Endothelial cell (in vitro differentiated cells): ENCODE results near the gene BRAP. TPM values are rescaled to one million over a fixed set of nuclear protein-coding genes. Genes with fewer than 3 reads are reported as not detected.
"Not testable (repeated sequence)": the region's sequence is repeated elsewhere in the genome, so short reads cannot be mapped to it uniquely, and the experiment has no call there.

Source experiments
- DNase-seq: peaks from one replicate; pipeline ENCODE4 v3.0.0; 2021; ENCODE audit warnings: low spot score
- H3K27ac Mint-ChIP-seq: one replicate; pipeline ENCODE4 v1.8.0; 2021; ENCODE audit warnings: mixed read lengths, inconsistent platforms; ENCODE audit not compliant: unreplicated experiment
- H3K27me3 Mint-ChIP-seq: one replicate; pipeline ENCODE4 v1.8.0; 2021; ENCODE audit warnings: mild to moderate bottlenecking, moderate library complexity, mixed read lengths, inconsistent platforms; ENCODE audit not compliant: unreplicated experiment
- H3K36me3 Mint-ChIP-seq: one replicate; pipeline ENCODE4 v1.8.0; 2021; ENCODE audit warnings: mild to moderate bottlenecking, low read depth, mixed read lengths, inconsistent platforms; ENCODE audit not compliant: unreplicated experiment
- H3K4me1 Mint-ChIP-seq: one replicate; pipeline ENCODE4 v1.8.0; 2021; ENCODE audit warnings: mild to moderate bottlenecking, mixed read lengths, inconsistent platforms; ENCODE audit not compliant: unreplicated experiment
- H3K4me3 Mint-ChIP-seq: one replicate; pipeline ENCODE4 v1.8.0; 2021; ENCODE audit warnings: mild to moderate bottlenecking, mixed read lengths, inconsistent platforms; ENCODE audit not compliant: unreplicated experiment
- H3K9me3 Mint-ChIP-seq: one replicate; pipeline ENCODE4 v1.8.0; 2021; ENCODE audit warnings: mixed read lengths, inconsistent platforms; ENCODE audit not compliant: unreplicated experiment
- CTCF ChIP-seq: fragments of 200-600 bp; sonication (generic); IDR thresholded peaks from one replicate; pipeline ENCODE4 v1.5.0; 2021; ENCODE audit warnings: antibody characterized with exemption; ENCODE audit not compliant: unreplicated experiment
- total RNA-seq: library from RNA; stranded (reverse); fragmentation: NEBNext Ultra II Directional; extraction: Animal tissue kit (Norgen Biotek cat#: 25700); gene quantifications from one replicate; pipeline ENCODE4 v1.2.1, GENCODE V29; 2021; ENCODE audit not compliant: unreplicated experiment

Gene BRAP
- total RNA-seq, 1 donor from 2014 or later, result 22.0 TPM

- H3K4me3 Mint-ChIP-seq, result peak overlapping the region; percentile 100
- peaks cover 19% of the 10 kb centered on the region for H3K4me1 Mint-ChIP-seq
- H3K27me3 Mint-ChIP-seq, result peaks cover 12% of the 10 kb centered on the region
- DNase-seq, result peak; percentile 66
- H3K9me3 Mint-ChIP-seq, result no peaks in the 10 kb centered on the region
- H3K27ac Mint-ChIP-seq, result peak overlapping the region; percentile 89
- H3K36me3 Mint-ChIP-seq, result peaks cover 8% of the 10 kb centered on the region
- TF ChIP-seq CTCF, result no peak
Measured at GRCh38 chr12:111597831-111598636, 87.7 kb downstream of the BRAP start.

- peak; percentile 47 for DNase-seq
- Mint-ChIP-seq H3K4me3 (peak overlapping the region; percentile 100), H3K27ac (peak overlapping the region; percentile 89), H3K4me1 (peaks cover 19% of the 10 kb centered on the region), H3K9me3 (no peaks in the 10 kb centered on the region), H3K36me3 (peaks cover 8% of the 10 kb centered on the region), H3K27me3 (peaks cover 12% of the 10 kb centered on the region)
- no peak for TF ChIP-seq CTCF
Measured at GRCh38 chr12:111596985-111597830, 88.5 kb downstream of the BRAP start.

GRCh38 chr12:111595341-111595835, 90.4 kb downstream of the BRAP start:
- not testable (repeated sequence) for H3K9me3 Mint-ChIP-seq, H3K4me3 Mint-ChIP-seq, DNase-seq, H3K27ac Mint-ChIP-seq, H3K36me3 Mint-ChIP-seq
- Mint-ChIP-seq H3K4me1 (peaks cover 18% of the 10 kb centered on the region), H3K27me3 (peaks cover 10% of the 10 kb centered on the region)

Other genes with a start within 250 kb of the BRAP start
- gene ATXN2, start 86.6 kb downstream of the BRAP start, total RNA-seq, result 69.4 TPM
- gene ACAD10, start 97 bp upstream of the BRAP start, total RNA-seq, result 26.8 TPM
- gene ALDH2, start 81.0 kb upstream of the BRAP start, total RNA-seq, result 98.5 TPM
- gene MAPKAPK5, start 156.3 kb upstream of the BRAP start, total RNA-seq, result 48.8 TPM